H9 (cell line): ENCODE measurements around the gene PDE6H. TPM values are rescaled to one million over a fixed set of nuclear protein-coding genes. Genes with fewer than 3 reads are reported as not detected.
A peak's percentile ranks its signal among the peaks of the same experiment; 100 is the strongest.

Experiments
- DNase-seq: peaks from one replicate; pipeline ENCODE4 v3.0.0-alpha.2; 2017
- H2AFZ ChIP-seq: one replicate; pipeline ENCODE4 v1.6.1; 2013; ENCODE audit warnings: mild to moderate bottlenecking, low read length, control low read depth, moderate library complexity
- H2AK5ac ChIP-seq: 2 replicates; pipeline ENCODE4 v1.6.1; 2013; ENCODE audit warnings: low read length, control low read depth, mixed read lengths; ENCODE audit not compliant: insufficient read length
- H2BK120ac ChIP-seq: one replicate; pipeline ENCODE4 v1.6.1; 2013; ENCODE audit warnings: low read depth, mild to moderate bottlenecking, low read length, control low read depth, inconsistent platforms; ENCODE audit not compliant: poor library complexity, severe bottlenecking
- H2BK12ac ChIP-seq: 2 replicates; pipeline ENCODE4 v1.6.1; 2013; ENCODE audit warnings: low read length, control low read depth, mixed read lengths, low read depth; ENCODE audit not compliant: insufficient read length
- H2BK15ac ChIP-seq: 2 replicates; pipeline ENCODE4 v1.6.1; 2013; ENCODE audit warnings: low read depth, low read length, control low read depth
- H2BK20ac ChIP-seq: one replicate; pipeline ENCODE4 v1.6.1; 2013; ENCODE audit warnings: low read depth, mild to moderate bottlenecking, low read length, control low read depth, inconsistent platforms; ENCODE audit not compliant: poor library complexity, severe bottlenecking
- H2BK5ac ChIP-seq: 2 replicates; pipeline ENCODE4 v1.6.1; 2013; ENCODE audit warnings: low read length, control low read depth, mixed read lengths; ENCODE audit not compliant: insufficient read length
- H3K14ac ChIP-seq: 2 replicates; pipeline ENCODE4 v1.6.1; 2013; ENCODE audit warnings: low read length, control low read depth; ENCODE audit not compliant: insufficient read depth
- H3K18ac ChIP-seq: 2 replicates; pipeline ENCODE4 v1.6.1; 2013; ENCODE audit warnings: low read depth, mild to moderate bottlenecking, mixed read lengths, low read length, control low read depth; ENCODE audit not compliant: insufficient read length
- H3K23ac ChIP-seq: 2 replicates; pipeline ENCODE4 v1.6.1; 2013; ENCODE audit warnings: low read length, control low read depth, mixed read lengths, low read depth; ENCODE audit not compliant: insufficient read length
- H3K23me2 ChIP-seq: 2 replicates; pipeline ENCODE4 v1.6.1; 2013; ENCODE audit warnings: low read depth, mild to moderate bottlenecking, mixed read lengths, low read length, control low read depth; ENCODE audit not compliant: insufficient read length, poor library complexity, severe bottlenecking
- H3K27ac ChIP-seq: 2 replicates; pipeline ENCODE4 v1.5.1; 2013; ENCODE audit warnings: low read length, control low read depth, mixed read lengths, low read depth; ENCODE audit not compliant: insufficient read length
- H3K27me3 ChIP-seq: 2 replicates; pipeline ENCODE4 v1.6.1; 2013; ENCODE audit warnings: low read length, control low read depth, inconsistent platforms; ENCODE audit not compliant: insufficient read depth
- H3K4ac ChIP-seq: 2 replicates; pipeline ENCODE4 v1.6.1; 2013; ENCODE audit warnings: low read depth, mild to moderate bottlenecking, control low read depth, inconsistent platforms, low read length, moderate library complexity
- H3K4me1 ChIP-seq: 2 replicates; pipeline ENCODE4 v1.6.1; 2013; ENCODE audit warnings: low read length, control low read depth, inconsistent platforms; ENCODE audit not compliant: insufficient read depth
- H3K4me2 ChIP-seq: 2 replicates; pipeline ENCODE4 v1.6.1; 2013; ENCODE audit warnings: low read length, control low read depth, mixed read lengths; ENCODE audit not compliant: insufficient read length, insufficient read depth
- H3K56ac ChIP-seq: 2 replicates; pipeline ENCODE4 v1.6.1; 2013; ENCODE audit warnings: low read depth, mild to moderate bottlenecking, mixed read lengths, low read length, control low read depth; ENCODE audit not compliant: insufficient read length
- H3K79me1 ChIP-seq: 2 replicates; pipeline ENCODE4 v1.6.1; 2013; ENCODE audit warnings: low read depth, mild to moderate bottlenecking, moderate library complexity, low read length, control low read depth, inconsistent platforms; ENCODE audit not compliant: insufficient read depth, poor library complexity, severe bottlenecking
- H3K79me2 ChIP-seq: 2 replicates; pipeline ENCODE4 v1.6.1; 2013; ENCODE audit warnings: low read length, control low read depth, inconsistent platforms; ENCODE audit not compliant: insufficient read depth
- H3K9ac ChIP-seq: 2 replicates; pipeline ENCODE4 v1.6.1; 2013; ENCODE audit warnings: low read length, control low read depth, mixed read lengths; ENCODE audit not compliant: insufficient read length; ENCODE audit errors: extremely low read depth
- H3K9me3 ChIP-seq: one replicate; pipeline ENCODE4 v1.6.1; 2013; ENCODE audit warnings: low read depth, low read length, inconsistent platforms; ENCODE audit not compliant: control insufficient read depth
- H3T11ph ChIP-seq: one replicate; pipeline ENCODE4 v1.6.1; 2013; ENCODE audit warnings: mild to moderate bottlenecking, low read length, control low read depth, inconsistent platforms
- H4K20me1 ChIP-seq: one replicate; pipeline ENCODE4 v1.6.1; 2013; ENCODE audit not compliant: control insufficient read depth, insufficient read length, insufficient read depth
- H4K5ac ChIP-seq: 2 replicates; pipeline ENCODE4 v1.6.1; 2013; ENCODE audit warnings: low read depth, mild to moderate bottlenecking, mixed read lengths, low read length, control low read depth; ENCODE audit not compliant: insufficient read length
- H4K8ac ChIP-seq: replicated peaks from 2 replicates; pipeline ENCODE4 v1.6.1; 2013; ENCODE audit warnings: low read length, control low read depth, mixed read lengths, low read depth; ENCODE audit not compliant: insufficient read length
- H4K91ac ChIP-seq: 2 replicates; pipeline ENCODE4 v1.6.1; 2013; ENCODE audit warnings: low read depth, mild to moderate bottlenecking, moderate library complexity, mixed read lengths, low read length, control low read depth; ENCODE audit not compliant: insufficient read length
- H3K27ac Mint-ChIP-seq, 3 experiments: 2 replicates in 2 of 3; 3 replicates in 1 of 3; pipeline ENCODE4 v1.8.0; 2020 to 2021; ENCODE audit warnings: mixed read lengths in 3 of 3, mild to moderate bottlenecking in 1 of 3, moderate library complexity in 1 of 3
- H3K27me3 Mint-ChIP-seq: 2 replicates; pipeline ENCODE4 v1.8.0; 2021; ENCODE audit warnings: low read depth, mild to moderate bottlenecking, moderate library complexity, mixed read lengths
- H3K36me3 Mint-ChIP-seq, 3 experiments: 2 replicates in 2 of 3; 3 replicates in 1 of 3; pipeline ENCODE4 v1.8.0; 2020 to 2021; ENCODE audit warnings: low read depth in 3 of 3, mixed read lengths in 3 of 3; ENCODE audit not compliant: insufficient read depth in 1 of 3
- H3K4me1 Mint-ChIP-seq, 2 experiments: 2 replicates each; pipeline ENCODE4 v1.8.0; 2020; ENCODE audit warnings: mixed read lengths in 2 of 2
- H3K4me3 Mint-ChIP-seq, 2 experiments: 2 replicates in 1 of 2; 3 replicates in 1 of 2; pipeline ENCODE4 v1.8.0; 2020 to 2021; ENCODE audit warnings: mild to moderate bottlenecking in 2 of 2, mixed read lengths in 2 of 2, moderate library complexity in 1 of 2
- H3K9me3 Mint-ChIP-seq, 2 experiments: 2 replicates in 1 of 2; 3 replicates in 1 of 2; pipeline ENCODE4 v1.8.0; 2020; ENCODE audit warnings: mild to moderate bottlenecking in 2 of 2, mixed read lengths in 2 of 2, moderate library complexity in 1 of 2
- WGBS: extraction: QIAGEN DNeasy Blood & Tissue Kit; methylation state at CpG from one replicate; pipeline ENCODE4 v1.1.7; 2013; ENCODE audit warnings: missing lambda C conversion rate, low lambda C conversion rate, mixed read lengths; ENCODE audit not compliant: insufficient read length; ENCODE audit errors: extremely low coverage; 5-methylcytosine and 5-hydroxymethylcytosine counted together
- total RNA-seq: library from RNA; stranded (reverse); gene quantifications from 2 replicates; pipeline ENCODE4 v1.2.1, GENCODE V29; 2021
- TF ChIP-seq, protein P1 (sequence below): fragments of 200-600 bp; sonication (generic); conservative IDR thresholded peaks from 3 replicates; pipeline ENCODE4 v1.8.0; 2021; ENCODE audit warnings: antibody characterized with exemption, mild to moderate bottlenecking

The PDE6H gene
- total RNA-seq, 1 experiment from 2014 or later = not detected

DNA sequence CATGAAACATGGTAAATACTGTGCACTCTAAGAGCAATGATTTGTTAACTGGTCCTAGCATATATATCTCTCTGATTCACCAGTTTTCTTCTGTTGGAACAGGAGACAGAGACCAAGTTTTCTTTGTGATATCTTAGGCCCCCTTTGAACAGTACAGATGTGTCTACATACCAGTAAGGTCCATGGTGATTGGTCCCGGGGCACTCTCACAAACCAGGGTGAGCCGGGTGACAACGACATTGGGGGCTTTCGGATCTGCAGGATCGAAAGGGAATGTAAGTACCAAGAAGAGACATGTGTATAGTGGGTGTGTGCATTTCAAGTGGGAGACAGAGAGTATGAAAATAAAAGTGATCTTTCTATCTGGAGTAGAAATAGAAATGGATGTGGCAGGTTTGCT lies 23.2 kb upstream of the PDE6H start:
- H3K4me1 Mint-ChIP-seq = peaks cover 10 to 13% of the 10 kb centered on the region in 2 experiments
- no CpG with 5 or more reads among the region's 5 CpGs for WGBS

More for the DNA sequence above, 23.2 kb upstream of the PDE6H start:
- no peaks in the 10 kb centered on the region for H3K9me3 Mint-ChIP-seq
- Histone ChIP-seq H3K79me1 (no peaks in the 10 kb centered on the region), H2BK5ac (no peak overlapping the region), H3K23ac (no peak overlapping the region), H3K9me3 (no peaks in the 10 kb centered on the region), H4K91ac (no peak overlapping the region), H3K27ac (no peak overlapping the region), H3K18ac (no peak overlapping the region), H3K4me2 (no peak overlapping the region), H3K4me1 (peaks cover 6% of the 10 kb centered on the region; the same call in 1 of the 2 replicates), H4K8ac (no peak overlapping the region), H3K23me2 (no peaks in the 10 kb centered on the region), H4K20me1 (no peaks in the 10 kb centered on the region), H3K9ac (no peak overlapping the region), H3T11ph (no peak overlapping the region), H3K4ac (no peak overlapping the region), H3K56ac (no peak overlapping the region), H2BK120ac (no peak overlapping the region), H2AFZ (no peak overlapping the region), H4K5ac (no peak overlapping the region), H2BK20ac (no peak overlapping the region), H2BK15ac (no peak overlapping the region), H3K14ac (no peak overlapping the region), H2BK12ac (no peak overlapping the region), H3K27me3 (no peaks in the 10 kb centered on the region), H2AK5ac (no peak overlapping the region), H3K79me2 (no peaks in the 10 kb centered on the region)
- H3K27me3 Mint-ChIP-seq = no peaks in the 10 kb centered on the region; the same call in 1 of the 2 replicates
- H3K4me3 Mint-ChIP-seq = no peak overlapping the region
- DNase-seq = no peak
- peak overlapping the region in 1 of 3 experiments; percentile 0; a peak in 2 of 7 replicates for H3K27ac Mint-ChIP-seq
- H3K36me3 Mint-ChIP-seq = no peaks in the 10 kb centered on the region
- TF ChIP-seq, protein P1, sequence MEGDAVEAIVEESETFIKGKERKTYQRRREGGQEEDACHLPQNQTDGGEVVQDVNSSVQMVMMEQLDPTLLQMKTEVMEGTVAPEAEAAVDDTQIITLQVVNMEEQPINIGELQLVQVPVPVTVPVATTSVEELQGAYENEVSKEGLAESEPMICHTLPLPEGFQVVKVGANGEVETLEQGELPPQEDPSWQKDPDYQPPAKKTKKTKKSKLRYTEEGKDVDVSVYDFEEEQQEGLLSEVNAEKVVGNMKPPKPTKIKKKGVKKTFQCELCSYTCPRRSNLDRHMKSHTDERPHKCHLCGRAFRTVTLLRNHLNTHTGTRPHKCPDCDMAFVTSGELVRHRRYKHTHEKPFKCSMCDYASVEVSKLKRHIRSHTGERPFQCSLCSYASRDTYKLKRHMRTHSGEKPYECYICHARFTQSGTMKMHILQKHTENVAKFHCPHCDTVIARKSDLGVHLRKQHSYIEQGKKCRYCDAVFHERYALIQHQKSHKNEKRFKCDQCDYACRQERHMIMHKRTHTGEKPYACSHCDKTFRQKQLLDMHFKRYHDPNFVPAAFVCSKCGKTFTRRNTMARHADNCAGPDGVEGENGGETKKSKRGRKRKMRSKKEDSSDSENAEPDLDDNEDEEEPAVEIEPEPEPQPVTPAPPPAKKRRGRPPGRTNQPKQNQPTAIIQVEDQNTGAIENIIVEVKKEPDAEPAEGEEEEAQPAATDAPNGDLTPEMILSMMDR = no peak
